K562 (cell line): ENCODE results near the gene TGFBR2.

Experiments used
- ATF3 ChIP-seq, 2 experiments: fragments of 450-650 bp in 1 of 2; sonication (generic) in 1 of 2; formaldehyde crosslinking in 1 of 2; IDR thresholded peaks in 1 of 2; conservative IDR thresholded peaks in 1 of 2; 2 replicates each; pipeline versions ENCODE4 v1.6.1 to v1.8.1; 2016 to 2023; ENCODE audit warnings: mild to moderate bottlenecking in 2 of 2, moderate library complexity in 2 of 2, inconsistent platforms in 1 of 2, missing genetic modification reagents in 1 of 2
- CBFA2T2 ChIP-seq: fragments of 450-650 bp; conservative IDR thresholded peaks from 2 replicates; pipeline ENCODE4 v1.6.1; 2017; ENCODE audit warnings: mild to moderate bottlenecking
- CHD1 ChIP-seq: fragments of 200-600 bp; sonication (generic); IDR thresholded peaks from one replicate; pipeline ENCODE4 v1.6.1; 2012; ENCODE audit warnings: mild to moderate bottlenecking, moderate library complexity, low read length, inconsistent platforms
- E2F6 ChIP-seq, 2 experiments: IDR thresholded peaks; 2 replicates each; pipeline ENCODE4 v1.6.1; 2011; ENCODE audit warnings: borderline replicate concordance in 1 of 2, control low read depth in 1 of 2, low read depth in 1 of 2, low read length in 1 of 2, mild to moderate bottlenecking in 1 of 2, mixed read lengths in 1 of 2, moderate library complexity in 1 of 2; ENCODE audit not compliant: insufficient read depth in 1 of 2, insufficient read length in 1 of 2, poor library complexity in 1 of 2, severe bottlenecking in 1 of 2; ENCODE audit errors: extremely low read depth in 1 of 2
- EZH2 ChIP-seq: IDR thresholded peaks from 2 replicates; pipeline ENCODE4 v1.6.1; 2012; ENCODE audit warnings: low read depth, mild to moderate bottlenecking, inconsistent platforms, low read length, borderline replicate concordance
- HDAC2 ChIP-seq: fragments of 450-650 bp; IDR thresholded peaks from 2 replicates; pipeline ENCODE4 v1.6.1; 2016; ENCODE audit warnings: mild to moderate bottlenecking
- NR1H2 ChIP-seq: sonication (generic); formaldehyde crosslinking; IDR thresholded peaks from 2 replicates; pipeline ENCODE4 v1.4.0; 2020; ENCODE audit warnings: mild to moderate bottlenecking, missing genetic modification reagents
- SMARCC2 ChIP-seq: fragments of 450-650 bp; IDR thresholded peaks from 2 replicates; pipeline ENCODE4 v1.6.1; 2017; ENCODE audit warnings: antibody characterized with exemption, moderate library complexity, mild to moderate bottlenecking, low read depth
- SPI1 ChIP-seq: IDR thresholded peaks from 2 replicates; pipeline ENCODE4 v1.6.1; 2011; ENCODE audit warnings: low read depth, low read length, control low read depth, borderline replicate concordance
- USF1 ChIP-seq: sonication (generic); formaldehyde crosslinking; IDR thresholded peaks from 2 replicates; pipeline ENCODE4 v1.9.0; 2022; ENCODE audit warnings: mild to moderate bottlenecking, missing genetic modification reagents
- ZBTB33 ChIP-seq: sonication (generic); formaldehyde crosslinking; IDR thresholded peaks from 2 replicates; pipeline ENCODE4 v1.8.1; 2023; ENCODE audit warnings: mild to moderate bottlenecking, missing genetic modification reagents
- ZNF175 ChIP-seq: fragments of 200-800 bp; sonication (Bioruptor generic); IDR thresholded peaks from 2 replicates; pipeline ENCODE4 v1.6.1; 2016; ENCODE audit warnings: low read depth, mild to moderate bottlenecking, missing genetic modification characterization, missing compliant biosample characterization

GRCh38 chr3:30664459-30664858, 58.1 kb downstream of the TGFBR2 start:
- no peak for TF ChIP-seq NR1H2
- TF ChIP-seq HDAC2: no peak
- no peak for TF ChIP-seq SPI1
- no peak for TF ChIP-seq SMARCC2
- no peak for TF ChIP-seq CHD1
- no peak for TF ChIP-seq CBFA2T2
- TF ChIP-seq EZH2: no peak
- no peak for TF ChIP-seq E2F6 (IDR thresholded peaks at IDR 0.05; ENCODE audit: borderline replicate concordance in 1 of 2, extremely low read depth in 1 of 2, insufficient read depth in 1 of 2, insufficient read length in 1 of 2, low read depth in 1 of 2, low read length in 1 of 2, poor library complexity in 1 of 2, severe bottlenecking in 1 of 2)
- no peak for TF ChIP-seq ZNF175 (CRISPR knock-in tag)
- no peak for TF ChIP-seq ZBTB33 (CRISPR knock-in tag)
- no peak for TF ChIP-seq USF1
- no peak for TF ChIP-seq ATF3 (IDR thresholded peaks at IDR 0.05)
- no peak for TF ChIP-seq ATF3 (CRISPR knock-in tag; conservative IDR thresholded peaks at IDR 0.05)
